Pancreas (tissue), 10 donors: ENCODE results near the gene SASH1. TPM values are rescaled to one million over a fixed set of nuclear protein-coding genes. Genes with fewer than 3 reads are reported as not detected.
"Not testable (repeated sequence)": the region's sequence is repeated elsewhere in the genome, so short reads cannot be mapped to it uniquely, and the experiment has no call there.

Experiments used
- ATAC-seq, 4 donors: fragments of 200-7000 bp; cut with Tn5 transposase; one replicate each; pipeline versions ENCODE4 v1.8.0 to v1.9.1; 2020; ENCODE audit warnings: mild to moderate bottlenecking in 4 of 4, moderate library complexity in 4 of 4
- DNase-seq, 6 donors: peaks; one replicate each; pipeline ENCODE4 v3.0.0-alpha.2; 2020
- FAIRE-seq: peaks from 2 replicates; lab custom pipeline; 2012; peaks lifted over from hg19 to GRCh38; lab: Jason Lieb, UNC
- H3K27ac ChIP-seq, 4 donors: fragments of 200-600 bp; sonication (generic); 1 replicate in 3 of 4; 2 replicates in 1 of 4; pipeline versions ENCODE4 v1.5.0 to v1.8.0; 2020
- H3K27me3 ChIP-seq, 4 donors: fragments of 200-600 bp; one replicate each; pipeline ENCODE4 v1.8.0; 2021
- H3K36me3 ChIP-seq, 3 donors: fragments of 200-600 bp; sonication (generic) in 1 of 3; one replicate each; pipeline versions ENCODE4 v1.5.0 to v1.8.0; 2020 to 2021
- H3K4me1 ChIP-seq, 3 donors: fragments of 200-600 bp; one replicate each; pipeline ENCODE4 v1.8.0; 2021
- H3K4me3 ChIP-seq, 4 donors: fragments of 200-600 bp; sonication (generic) in 2 of 4; one replicate each; pipeline versions ENCODE4 v1.5.0 to v1.8.0; 2020 to 2021
- H3K9me3 ChIP-seq, 4 donors: fragments of 200-600 bp; one replicate each; pipeline ENCODE4 v1.8.0; 2021
- WGBS, 2 donors: extraction: QIAGEN DNeasy Blood & Tissue Kit; methylation state at CpG; one replicate each; pipeline ENCODE4 v1.1.7; 2013; 5-methylcytosine and 5-hydroxymethylcytosine counted together
- intact Hi-C, 3 donors: fragments of 100-400 bp; cut with DNase I; formaldehyde crosslinking; loops; one replicate each; pipeline versions ENCODE4 v1.11.1 to v1.14.2; 2022
- polyA plus RNA-seq, 2 donors: library from polyadenylated mRNA; stranded (reverse); fragments of 200-250 nt; gene quantifications; one replicate each; pipeline ENCODE4 v1.2.3, GENCODE V29; 2013
- total RNA-seq, 6 donors: library from RNA; stranded (reverse); fragmentation: NEBNext Ultra II Directional in 4 of 6; extraction: Animal tissue kit (Norgen Biotek cat#: 25700) in 4 of 6; gene quantifications; one replicate each; pipeline versions ENCODE4 v1.2.1 to v1.2.4, GENCODE V29; 2021 to 2023
- TF ChIP-seq, protein P1 (sequence below), 4 donors: fragments of 200-600 bp; sonication (generic) in 3 of 4; IDR thresholded peaks; one replicate each; pipeline versions ENCODE4 v1.5.0 to v1.8.0; 2021; ENCODE audit warnings: antibody characterized with exemption in 4 of 4
- donor health status: healthy with polysubstance abuse.
- donor health status: DM: no; HTN: no; CAD: no; lungs with moderate emphysema.
- donor health status: DM: no; HTN: no; CAD: no.
- donor health status: control.
- donor health status: control.
- donor health status: Bipolar disorder and iron deficiency.
- donor health status: DM: yes; HTN: yes; CAD: no.
- donor health status: DM: no; HTN: no; CAD: no.
- donor health status: DM: no; HTN: no; CAD: no.
- donor health status: DM: yes; HTN: yes; CAD: no.

SASH1 gene
- total and polyA plus RNA-seq, 8 donors: 5.1 to 15.3 (median 8.9) TPM

- no peak for ATAC-seq
- H3K27me3 ChIP-seq: no peaks in the 10 kb centered on the region
- no peak for DNase-seq
- TF ChIP-seq, protein P1, sequence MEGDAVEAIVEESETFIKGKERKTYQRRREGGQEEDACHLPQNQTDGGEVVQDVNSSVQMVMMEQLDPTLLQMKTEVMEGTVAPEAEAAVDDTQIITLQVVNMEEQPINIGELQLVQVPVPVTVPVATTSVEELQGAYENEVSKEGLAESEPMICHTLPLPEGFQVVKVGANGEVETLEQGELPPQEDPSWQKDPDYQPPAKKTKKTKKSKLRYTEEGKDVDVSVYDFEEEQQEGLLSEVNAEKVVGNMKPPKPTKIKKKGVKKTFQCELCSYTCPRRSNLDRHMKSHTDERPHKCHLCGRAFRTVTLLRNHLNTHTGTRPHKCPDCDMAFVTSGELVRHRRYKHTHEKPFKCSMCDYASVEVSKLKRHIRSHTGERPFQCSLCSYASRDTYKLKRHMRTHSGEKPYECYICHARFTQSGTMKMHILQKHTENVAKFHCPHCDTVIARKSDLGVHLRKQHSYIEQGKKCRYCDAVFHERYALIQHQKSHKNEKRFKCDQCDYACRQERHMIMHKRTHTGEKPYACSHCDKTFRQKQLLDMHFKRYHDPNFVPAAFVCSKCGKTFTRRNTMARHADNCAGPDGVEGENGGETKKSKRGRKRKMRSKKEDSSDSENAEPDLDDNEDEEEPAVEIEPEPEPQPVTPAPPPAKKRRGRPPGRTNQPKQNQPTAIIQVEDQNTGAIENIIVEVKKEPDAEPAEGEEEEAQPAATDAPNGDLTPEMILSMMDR (IDR thresholded peaks at IDR 0.05): no peak
- FAIRE-seq: no peak
- WGBS, 2 donors: 87 to 97% methylated on average over 10 of the region's 10 CpGs
- no peak overlapping the region for H3K4me3 ChIP-seq
- H3K9me3 ChIP-seq: no peaks in the 10 kb centered on the region
- H3K36me3 ChIP-seq: no peaks in the 10 kb centered on the region
- H3K27ac ChIP-seq: no peak overlapping the region
- intact Hi-C loops: no loop called here
- peaks cover 0 to 3% (median 0%) of the 10 kb centered on the region in 3 donors for H3K4me1 ChIP-seq
These were observed 6.1 kb downstream of the SASH1 start for GRCh38 chr6:148348778-148349177.

GRCh38 chr6:148349466-148349865 is 6.8 kb downstream of the SASH1 start:
- no peaks in the 10 kb centered on the region for H3K27me3 ChIP-seq
- TF ChIP-seq, protein P1 (IDR thresholded peaks at IDR 0.05): no peak
- no peaks in the 10 kb centered on the region for H3K9me3 ChIP-seq
- ATAC-seq (no peak), DNase-seq (peak in 1 of 6 donors; percentile 11), FAIRE-seq (no peak)
- WGBS, 2 donors: 90 to 98% methylated on average over 9 of the region's 9 CpGs
- no peaks in the 10 kb centered on the region for H3K36me3 ChIP-seq
- H3K27ac ChIP-seq: no peak overlapping the region
- peaks cover 0 to 3% (median 0%) of the 10 kb centered on the region in 3 donors for H3K4me1 ChIP-seq
- intact Hi-C loops: no loop called here
- H3K4me3 ChIP-seq: no peak overlapping the region

- ATAC-seq (peak in 1 of 4 donors; percentile 27), FAIRE-seq (no peak)
- no peak overlapping the region for H3K27ac ChIP-seq
These were observed 8.7 kb downstream of the SASH1 start for GRCh38 chr6:148351309-148351708.

GRCh38 chr6:148352421-148352820 is 9.8 kb downstream of the SASH1 start:
- H3K27me3 ChIP-seq, H3K4me3 ChIP-seq, ATAC-seq, H3K4me1 ChIP-seq, intact Hi-C loops, FAIRE-seq, DNase-seq, H3K27ac ChIP-seq, H3K9me3 ChIP-seq, H3K36me3 ChIP-seq: not testable (repeated sequence)
- WGBS, 2 donors: 96 to 97% methylated on average over 7 of the region's 7 CpGs

More at GRCh38 chr6:148351309-148351708, 8.7 kb downstream of the SASH1 start:
- intact Hi-C loops: no loop called here
- TF ChIP-seq, protein P1 (IDR thresholded peaks at IDR 0.05): no peak
- no peak for DNase-seq
- WGBS, 2 donors: 76 to 83% methylated on average over 1 of the region's 1 CpG
- Histone ChIP-seq H3K4me3 (no peak overlapping the region), H3K36me3 (no peaks in the 10 kb centered on the region), H3K9me3 (no peaks in the 10 kb centered on the region), H3K27me3 (no peaks in the 10 kb centered on the region), H3K4me1 (no peaks in the 10 kb centered on the region)

- Histone ChIP-seq H3K4me3 (no peak overlapping the region), H3K4me1 (no peaks in the 10 kb centered on the region), H3K27me3 (no peaks in the 10 kb centered on the region), H3K9me3 (no peaks in the 10 kb centered on the region), H3K27ac (no peak overlapping the region), H3K36me3 (no peaks in the 10 kb centered on the region)
- 49 to 53% methylated on average over 7 of the region's 7 CpGs for WGBS, 2 donors
- intact Hi-C loops: no loop called here
- peak in 1 of 6 donors; percentile 17 for DNase-seq
- TF ChIP-seq, protein P1 (IDR thresholded peaks at IDR 0.05): no peak
- ATAC-seq: peak; percentile 53 to 85 (median 74)
- FAIRE-seq: no peak
These were observed 15.7 kb downstream of the SASH1 start for GRCh38 chr6:148358196-148358785.
